Measurements from ENCODE around the gene ANKRD29.
"Not testable (repeated sequence)": the region's sequence is repeated elsewhere in the genome, so short reads cannot be mapped to it uniquely, and the experiment has no call there.

The ANKRD29 gene

GRCh38 chr18:23557511-23557910 is 105.2 kb downstream of the ANKRD29 start:
- DNase-seq (ENCODE audit: low read depth, low spot score), result not testable (repeated sequence)

- DNase-seq (ENCODE audit: low read depth, low spot score), result no peak
These were observed 106.4 kb downstream of the ANKRD29 start for GRCh38 chr18:23556145-23556780.

GRCh38 chr18:23553887-23554286 is 108.8 kb downstream of the ANKRD29 start:
- no peak for DNase-seq (ENCODE audit: low read depth, low spot score)

GRCh38 chr18:23552505-23552904 is 110.2 kb downstream of the ANKRD29 start:
- no peak for DNase-seq (ENCODE audit: low read depth, low spot score)

GRCh38 chr18:23551978-23552377 is 110.7 kb downstream of the ANKRD29 start:
- no peak for DNase-seq (ENCODE audit: low read depth, low spot score)

GRCh38 chr18:23550898-23551297 is 111.8 kb downstream of the ANKRD29 start:
- DNase-seq (ENCODE audit: low read depth, low spot score), result no peak
